ENCODE results near the gene SCAMP5.

The SCAMP5 gene, protein sequence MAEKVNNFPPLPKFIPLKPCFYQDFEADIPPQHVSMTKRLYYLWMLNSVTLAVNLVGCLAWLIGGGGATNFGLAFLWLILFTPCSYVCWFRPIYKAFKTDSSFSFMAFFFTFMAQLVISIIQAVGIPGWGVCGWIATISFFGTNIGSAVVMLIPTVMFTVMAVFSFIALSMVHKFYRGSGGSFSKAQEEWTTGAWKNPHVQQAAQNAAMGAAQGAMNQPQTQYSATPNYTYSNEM

DNA sequence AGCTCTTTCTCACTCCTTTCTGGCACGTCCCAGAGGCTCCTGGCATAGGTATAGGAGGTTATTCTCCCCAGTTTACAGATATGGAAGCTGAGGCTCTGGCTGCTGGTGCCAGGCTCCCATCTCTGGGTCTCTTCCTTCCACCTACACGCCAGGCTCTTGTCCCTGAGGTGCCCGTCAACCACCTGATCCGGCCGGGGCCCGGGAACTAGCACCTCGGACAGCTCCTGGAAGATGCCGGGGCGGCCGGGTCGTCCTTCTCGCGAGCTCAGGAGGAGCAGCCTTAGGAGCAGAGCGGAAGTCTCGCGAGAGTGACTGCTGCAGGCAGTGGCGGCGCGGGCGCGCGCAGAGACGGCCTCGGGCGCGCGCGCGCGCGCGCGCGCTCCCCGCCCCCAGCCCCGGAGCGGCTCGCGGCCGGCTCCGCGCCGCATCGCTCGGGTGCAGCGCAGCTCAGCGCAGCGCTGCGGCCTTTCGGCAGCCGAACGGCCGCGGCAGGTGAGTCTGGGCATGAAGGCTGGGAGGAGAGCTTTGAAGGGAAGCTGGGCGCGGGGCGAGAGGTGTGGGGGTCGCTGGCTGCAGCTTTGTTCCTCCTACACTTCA is at the start of gene SCAMP5:
Gene SCAMP5, plus strand, starts transcription at position 382 of the 597 bp plus-strand sequence. CDS start 16,277 bp downstream, outside the sequence.
- DNase-seq, result peak; percentile 95 to 98 (median 97)

DNA sequence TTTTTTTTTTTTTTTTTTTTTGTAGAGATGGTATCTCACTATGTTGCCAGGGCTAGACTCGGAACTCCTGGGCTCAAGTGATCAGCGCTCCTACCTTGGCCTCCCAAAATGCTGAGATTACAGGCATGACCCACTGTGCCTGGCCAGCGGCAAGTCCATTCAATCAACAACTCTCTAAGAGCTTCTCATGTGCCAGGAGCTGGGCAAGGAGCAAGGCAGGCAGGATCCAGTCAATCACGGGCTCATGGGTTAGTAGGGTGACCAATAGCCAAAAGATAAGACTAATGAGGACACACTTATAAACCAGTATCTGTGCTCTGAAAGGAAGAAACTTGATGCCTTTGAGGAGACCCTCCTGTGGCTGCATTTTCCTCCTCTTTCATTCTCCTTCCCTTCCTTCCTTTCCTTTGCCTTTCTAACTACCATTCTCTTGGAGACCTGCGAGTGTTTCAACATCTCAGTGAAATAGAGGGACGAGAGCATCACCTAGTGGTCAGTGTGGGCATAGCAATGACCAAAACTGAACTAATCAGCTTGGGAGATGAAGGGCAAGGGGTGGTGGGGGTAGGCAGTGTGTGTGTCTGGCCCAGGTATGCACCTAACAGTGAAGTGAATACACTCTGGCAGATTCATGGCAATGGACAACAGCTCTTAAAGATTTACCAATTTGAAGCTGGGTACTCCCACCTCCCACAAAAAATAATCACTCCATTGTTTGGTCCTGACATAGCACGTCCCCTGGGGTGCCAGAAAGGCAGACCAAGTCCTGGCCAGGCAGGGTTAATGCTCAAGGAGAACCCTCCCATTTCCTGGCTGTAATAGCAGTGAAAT is 45.1 kb upstream of the SCAMP5 start:
- peak; percentile 80 to 93 (median 85) for DNase-seq

DNA sequence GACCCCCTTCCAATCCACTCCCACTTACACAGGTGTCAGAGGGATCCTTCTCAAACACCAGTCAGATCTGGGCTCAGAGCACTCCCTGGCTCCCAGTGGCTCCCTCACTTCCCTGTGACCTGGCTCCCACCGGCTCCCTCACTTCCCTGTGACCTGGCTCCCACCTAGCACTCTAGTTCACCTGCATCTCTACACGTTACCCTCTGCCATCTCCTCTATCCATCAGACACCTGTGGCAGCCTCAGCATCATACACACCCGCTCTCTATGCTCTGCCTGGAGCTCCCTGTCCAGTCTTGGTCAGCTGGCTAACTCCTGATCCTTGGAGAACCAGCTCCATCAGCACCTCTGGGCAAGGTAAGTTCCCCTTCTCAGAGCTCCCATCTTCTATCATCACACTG is 44.4 kb upstream of the SCAMP5 start:
- no peak for DNase-seq

DNA sequence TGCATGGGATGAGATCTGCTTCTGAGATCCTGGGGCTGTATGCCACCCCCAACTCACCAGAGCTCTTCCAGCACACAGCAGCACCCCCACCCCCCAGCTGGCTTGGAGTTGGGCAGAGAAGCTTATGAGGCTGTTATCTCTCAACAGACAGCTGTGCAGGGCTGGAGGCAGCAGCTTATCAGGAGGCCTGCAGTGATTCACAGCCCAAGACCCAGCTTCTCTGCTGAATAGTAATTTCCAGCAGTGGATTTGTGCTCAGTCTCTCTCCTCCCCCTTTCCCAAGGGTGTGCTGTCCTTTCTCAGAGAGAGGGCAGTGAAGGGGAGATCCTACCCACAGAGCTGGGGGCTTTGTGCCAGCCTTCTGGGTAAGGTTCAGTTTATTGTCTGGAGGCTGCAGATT is 40.8 kb upstream of the SCAMP5 start:
- peak in 1 of 3 experiments; percentile 12 for DNase-seq

DNA sequence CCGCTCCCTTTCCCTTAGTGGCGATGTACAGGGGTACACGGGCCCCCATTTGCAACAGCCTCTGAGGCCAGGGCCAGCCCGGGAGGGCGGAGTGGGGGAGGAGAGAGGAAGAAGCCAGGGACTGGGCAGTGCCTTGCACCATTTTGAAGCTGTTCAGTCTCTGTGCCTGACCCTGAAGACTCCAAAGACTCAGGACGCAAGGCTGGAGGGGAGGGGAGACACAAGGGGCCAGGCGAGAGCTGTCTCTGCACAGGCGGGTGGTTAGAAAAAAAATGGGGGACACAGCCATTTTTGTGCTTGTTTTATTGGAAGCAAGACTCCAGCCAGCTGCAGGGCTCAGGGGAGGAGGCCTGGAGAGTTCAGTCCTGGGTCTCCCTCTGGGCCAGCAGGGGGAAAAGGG is 40.3 kb upstream of the SCAMP5 start:
- DNase-seq, result no peak

DNA sequence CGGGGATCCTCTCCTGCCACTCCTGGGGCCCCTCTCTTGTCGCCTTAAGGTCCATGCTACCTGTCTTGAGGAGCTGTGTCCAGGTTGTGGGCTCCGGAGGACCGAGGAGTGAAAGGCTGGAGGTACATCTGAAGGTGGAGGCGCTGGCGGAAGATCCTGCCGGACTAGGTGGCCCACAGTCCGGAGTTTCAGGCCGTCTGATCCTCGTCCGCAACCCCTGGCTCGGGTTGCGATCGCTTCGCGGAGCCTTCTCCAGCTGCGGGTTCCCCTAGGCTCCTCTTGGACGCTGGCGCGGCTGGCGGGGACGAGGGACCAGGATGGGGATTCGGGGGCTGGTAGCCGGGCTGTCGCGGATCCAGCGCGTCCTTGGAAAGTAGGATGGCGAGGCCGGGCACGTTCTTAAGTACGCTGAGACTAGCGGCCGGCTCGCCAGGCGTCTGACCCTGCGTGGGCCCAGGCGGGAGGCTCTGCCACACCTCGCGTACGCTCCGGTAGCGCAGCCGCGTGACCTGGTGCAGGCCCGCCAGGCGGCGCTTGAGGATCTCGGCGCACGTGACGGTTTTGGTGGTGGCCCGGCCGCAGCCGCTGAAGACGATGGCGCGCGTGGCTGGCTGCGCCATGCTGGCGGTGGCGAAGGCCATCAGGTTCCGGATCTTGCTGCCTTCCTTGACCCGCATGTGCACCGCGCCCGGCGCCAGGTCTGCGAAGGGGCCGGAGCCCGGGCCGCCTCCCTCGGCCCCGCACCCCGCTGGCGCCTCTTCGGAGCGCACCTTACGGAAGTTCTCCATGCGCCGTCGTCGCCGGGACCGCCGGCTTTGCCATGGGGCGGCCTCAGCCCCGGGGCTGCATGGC is 39.3 kb upstream of the SCAMP5 start:
- DNase-seq, result peak; percentile 86 to 93 (median 90)

DNA sequence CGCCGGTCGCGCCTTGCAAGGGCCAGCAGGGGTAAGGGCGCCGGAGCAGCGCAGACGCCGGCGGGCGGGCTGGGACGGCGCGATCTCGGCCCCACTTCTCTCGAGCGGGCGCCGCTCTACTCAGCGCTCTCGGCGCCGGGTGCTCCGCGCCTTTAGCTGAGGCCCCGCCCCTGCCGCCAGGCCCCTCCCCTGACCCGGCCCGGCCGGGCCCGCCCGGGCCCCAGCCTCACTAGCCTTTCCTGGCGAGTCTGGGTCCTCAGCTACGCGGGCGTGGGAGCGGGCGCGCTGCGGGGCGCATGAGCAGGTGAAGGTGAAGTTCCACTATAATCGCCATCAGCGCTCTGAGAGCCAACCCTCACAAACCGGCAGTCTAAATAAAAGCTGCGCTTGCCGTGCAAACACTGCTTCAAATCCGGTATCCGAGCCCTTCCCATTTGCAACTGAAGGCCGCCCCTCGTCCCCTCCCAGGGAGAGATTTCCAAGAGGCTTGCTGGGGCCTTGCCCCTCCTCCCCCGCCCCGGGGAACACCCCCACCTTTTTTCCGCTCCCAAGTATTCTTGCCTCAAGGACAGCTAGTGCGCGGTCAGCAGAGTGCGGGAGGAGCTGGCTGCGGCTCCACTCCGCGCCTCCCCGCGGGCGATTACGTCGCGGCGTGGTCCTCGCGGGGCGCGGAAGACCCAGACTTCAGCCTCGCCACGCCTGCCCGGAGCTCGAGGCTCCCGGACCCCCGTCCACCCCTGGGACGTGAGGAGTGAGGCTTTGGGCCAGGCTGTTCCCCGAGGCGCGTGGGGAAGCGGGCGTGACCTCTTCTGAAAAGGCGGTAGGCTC is 38.5 kb upstream of the SCAMP5 start, which contains the start of gene RPP25:
Gene RPP25, minus strand, starts transcription at position 125 of the 828 bp plus-strand sequence. CDS start 189 bp downstream, outside the sequence.
- DNase-seq, result peak; percentile 84 to 93 (median 90)

DNA sequence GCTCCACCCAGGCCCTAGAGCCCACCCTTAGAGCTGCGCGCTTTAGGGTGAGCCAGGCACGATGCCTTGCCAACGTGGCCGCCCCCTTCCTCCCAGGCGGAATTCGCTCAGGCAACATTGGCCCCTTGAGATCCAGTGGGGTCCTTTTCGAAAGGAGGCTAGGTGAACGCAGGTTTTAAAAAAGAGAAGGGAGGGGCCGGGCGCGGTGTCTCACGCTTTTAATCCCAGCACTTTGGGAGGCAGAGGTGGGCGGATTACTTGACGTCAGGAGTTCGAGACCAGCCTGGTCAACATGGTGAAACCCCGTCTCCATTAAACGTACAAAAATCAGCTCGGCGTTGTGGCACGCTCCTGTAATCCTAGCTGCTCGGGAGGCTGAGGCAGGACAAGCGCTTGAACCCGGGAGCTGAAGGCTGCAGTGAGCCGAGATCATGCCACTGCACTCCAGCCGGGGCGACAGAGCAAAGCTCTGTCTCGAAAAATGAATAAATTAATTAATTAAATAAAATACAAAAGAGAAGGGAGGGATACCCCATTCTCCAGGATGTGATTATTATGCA is 37.8 kb upstream of the SCAMP5 start:
- DNase-seq, result peak in 1 of 3 experiments; percentile 72

DNA sequence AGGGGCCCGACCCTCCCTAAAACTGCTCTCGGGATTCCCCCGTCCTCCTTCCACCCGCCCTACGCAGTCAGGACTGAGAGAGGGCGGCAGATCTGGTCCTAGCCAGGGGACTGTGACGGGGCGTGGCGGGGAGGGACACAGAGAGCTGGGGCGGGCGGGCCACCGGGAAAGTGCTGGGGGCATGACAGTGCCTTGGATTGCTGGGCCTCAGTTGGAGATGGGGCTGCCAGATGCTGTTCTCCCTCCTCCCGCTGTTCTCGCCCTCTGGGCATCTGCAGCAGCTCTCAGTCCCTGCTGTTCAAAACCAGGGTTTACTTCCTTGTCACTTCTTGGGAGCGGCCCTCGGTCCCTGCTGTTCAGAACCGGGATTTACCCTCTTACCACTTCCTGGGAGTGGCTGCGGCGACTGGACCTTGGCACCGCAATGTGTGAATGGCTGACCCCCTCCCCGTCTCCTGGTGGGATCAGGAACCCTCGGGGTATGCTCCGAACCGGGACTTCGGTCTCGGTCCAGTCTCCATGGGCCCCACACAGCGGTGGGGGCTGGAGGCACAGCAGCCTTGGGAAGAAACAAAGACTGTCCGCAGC is 36.9 kb upstream of the SCAMP5 start:
- DNase-seq, result peak; percentile 40 to 83 (median 70)

DNA sequence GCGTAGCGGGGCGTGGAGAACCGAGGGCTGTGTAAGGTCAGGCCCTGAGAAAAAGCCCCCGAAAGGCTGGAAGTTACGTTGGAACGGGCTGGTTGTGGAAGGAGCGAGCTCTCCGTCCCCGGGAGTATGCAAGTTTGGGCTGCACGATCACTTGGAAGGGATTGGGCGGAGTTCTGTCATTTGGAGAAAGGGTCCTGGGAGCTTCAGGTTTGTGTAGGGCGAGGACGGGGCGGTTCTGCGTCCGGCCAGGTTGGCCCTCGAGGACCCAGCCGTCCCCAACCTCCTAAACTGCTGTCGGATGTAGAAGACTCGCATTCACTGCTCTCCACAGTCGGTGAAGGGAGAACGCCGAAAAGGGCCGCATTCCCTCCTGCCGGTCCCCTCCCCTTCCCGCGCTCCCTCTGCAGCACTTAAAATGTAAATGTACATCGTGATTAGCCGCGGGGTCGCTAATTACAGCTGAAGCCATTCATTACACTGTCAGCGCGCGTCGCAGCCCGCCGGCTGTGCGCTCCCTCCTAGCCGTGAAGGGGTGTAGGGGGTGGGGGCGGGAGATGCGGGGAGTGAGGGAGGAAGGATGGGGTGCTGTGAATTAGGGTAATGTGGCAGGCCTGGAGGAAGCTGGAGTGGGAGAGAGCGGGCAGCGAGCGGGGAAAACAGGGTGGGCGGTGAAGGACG is 36.3 kb upstream of the SCAMP5 start:
- peak in 2 of 3 experiments; percentile 82 to 91 for DNase-seq

DNA sequence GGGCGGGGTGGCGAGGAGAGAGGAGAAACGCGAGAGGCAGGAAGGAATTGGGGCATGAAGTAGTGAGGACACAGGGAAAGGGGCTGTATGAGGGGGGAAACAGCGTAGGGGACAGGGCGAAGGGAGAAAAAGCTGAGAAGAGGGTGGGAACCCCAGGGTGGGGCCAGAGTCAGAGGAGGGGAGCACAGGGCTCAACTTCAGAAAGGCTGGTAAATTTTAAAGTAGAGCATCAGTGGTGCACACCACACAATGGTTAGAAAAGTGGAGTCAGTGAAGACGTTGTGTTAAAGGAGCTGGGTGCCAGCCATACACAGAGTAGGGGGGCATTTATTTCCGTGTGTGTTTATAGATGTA is 35.8 kb upstream of the SCAMP5 start:
- no peak for DNase-seq

DNA sequence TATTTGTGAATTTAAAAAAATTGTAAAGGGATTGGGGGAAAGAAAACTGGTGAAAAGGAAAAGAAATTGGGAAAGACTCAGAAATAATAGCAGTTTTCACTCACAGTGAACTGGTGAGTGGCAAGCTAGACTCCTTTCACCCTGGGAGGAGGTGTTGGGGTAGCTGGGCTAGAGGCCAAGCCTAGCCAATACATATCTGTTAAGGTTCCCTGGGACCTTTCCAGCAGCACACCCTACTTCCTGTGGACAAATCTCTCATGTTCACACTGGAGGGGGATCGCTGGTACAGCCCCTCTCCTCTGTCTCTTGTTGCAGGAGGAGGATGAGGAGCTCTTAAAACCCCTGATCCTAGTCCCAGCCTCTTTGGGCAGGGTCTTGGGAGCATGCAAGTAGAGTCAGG is 35.1 kb upstream of the SCAMP5 start:
- peak in 1 of 3 experiments; percentile 60 for DNase-seq

DNA sequence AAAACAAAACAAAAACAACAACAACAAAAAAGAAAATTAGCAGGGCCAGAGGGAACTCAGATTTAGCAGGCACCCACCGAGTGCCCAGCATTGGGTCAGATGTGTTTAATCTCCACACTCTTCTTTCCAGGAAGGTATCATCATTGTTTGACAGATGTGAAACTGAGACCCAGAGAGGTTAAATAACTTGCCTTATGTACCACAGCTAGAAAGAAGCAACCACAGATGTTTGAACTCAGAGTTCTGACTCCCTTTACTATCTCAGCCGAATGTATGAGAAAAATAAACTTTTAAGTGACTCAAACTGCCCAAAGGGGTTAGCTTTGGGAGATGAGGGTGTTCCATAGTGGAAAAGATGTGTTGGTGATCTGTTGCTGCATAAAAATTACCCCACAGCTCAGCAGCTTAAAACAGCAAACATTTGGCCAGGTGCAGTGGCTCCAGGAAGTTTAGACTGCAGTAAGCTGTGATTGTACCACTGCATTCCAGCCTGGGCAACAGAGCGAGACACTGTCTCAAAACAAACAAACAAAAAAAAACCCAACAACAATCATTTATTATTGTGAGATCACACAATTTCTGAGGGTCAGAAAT is 34.3 kb upstream of the SCAMP5 start:
- DNase-seq, result peak in 1 of 3 experiments; percentile 47

DNA sequence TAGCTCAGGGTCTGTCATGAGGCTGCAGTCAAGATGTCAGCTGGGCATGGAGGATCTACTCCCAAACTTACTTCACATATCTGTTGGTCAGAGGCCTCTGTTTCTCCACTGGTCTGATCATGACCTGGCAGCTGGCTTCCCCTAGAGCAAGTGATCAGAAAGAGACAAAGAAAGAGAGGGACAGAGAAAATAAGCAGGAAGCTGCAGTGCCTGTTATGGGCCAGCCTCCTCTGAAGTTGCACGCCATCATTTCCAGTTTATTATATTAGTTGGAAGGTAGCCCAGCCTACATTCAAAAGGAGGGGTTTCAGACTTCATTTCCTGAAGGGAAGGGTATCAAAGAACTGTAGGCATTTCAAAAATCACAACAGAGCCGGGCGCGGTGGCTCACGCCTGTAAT is 33.7 kb upstream of the SCAMP5 start:
- DNase-seq, result peak in 1 of 3 experiments; percentile 47

DNA sequence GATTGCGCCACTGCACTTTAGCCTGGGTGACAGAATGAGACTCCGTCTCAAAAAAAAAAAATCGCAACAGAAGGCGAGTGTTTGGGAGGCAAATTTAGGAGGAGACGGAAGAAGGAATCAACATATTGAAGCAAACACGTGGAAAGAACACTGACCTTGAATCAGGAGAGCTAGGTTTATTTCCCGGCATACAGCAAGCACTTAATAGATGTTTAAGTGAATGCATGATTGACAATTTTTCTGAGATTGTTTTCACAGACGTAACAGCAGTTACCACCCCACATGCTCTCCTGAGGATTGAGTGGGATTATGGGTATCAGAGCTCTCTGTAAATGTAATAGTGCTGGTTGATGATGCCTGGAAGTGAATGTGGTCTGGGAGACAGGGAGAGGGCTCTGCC is 33.1 kb upstream of the SCAMP5 start:
- DNase-seq, result no peak

DNA sequence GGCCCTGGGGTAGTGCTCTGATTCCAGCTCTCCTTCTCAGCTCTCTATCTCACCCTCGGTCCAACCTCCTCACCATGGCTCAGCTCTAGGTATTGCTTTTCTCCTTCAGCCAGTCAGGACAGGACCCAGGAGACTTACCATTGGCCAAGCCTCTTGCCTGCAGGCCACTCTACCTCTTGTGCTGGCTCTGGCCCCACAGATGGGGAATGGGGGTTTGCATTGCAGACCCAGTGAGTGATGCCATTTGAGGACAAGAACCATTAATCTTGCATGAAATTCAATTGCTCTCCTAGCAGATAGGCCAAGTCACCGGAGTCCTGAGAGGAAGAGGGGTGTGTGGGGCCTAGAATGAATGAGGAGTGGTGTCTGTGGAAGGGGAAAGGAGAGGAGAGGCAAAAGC is 32.7 kb upstream of the SCAMP5 start:
- DNase-seq, result no peak

DNA sequence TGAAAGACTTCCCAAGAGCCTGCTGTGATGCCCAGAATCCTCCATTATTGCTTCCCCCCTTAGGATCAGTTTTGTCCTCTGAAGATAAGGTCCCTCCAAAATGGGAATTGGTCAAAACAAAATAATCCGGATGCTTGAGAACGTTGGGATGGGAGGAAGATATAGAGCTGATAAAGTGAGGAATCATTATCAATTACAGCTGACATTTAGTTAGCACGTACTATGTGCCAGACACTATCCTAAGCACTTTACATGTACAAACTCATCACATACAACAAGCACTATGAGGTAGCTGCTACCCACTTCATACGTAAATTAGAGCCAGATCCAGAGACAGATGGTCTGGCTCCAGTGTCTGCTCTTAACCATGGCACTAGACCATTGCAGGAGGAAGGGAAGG is 32.1 kb upstream of the SCAMP5 start:
- no peak for DNase-seq

DNA sequence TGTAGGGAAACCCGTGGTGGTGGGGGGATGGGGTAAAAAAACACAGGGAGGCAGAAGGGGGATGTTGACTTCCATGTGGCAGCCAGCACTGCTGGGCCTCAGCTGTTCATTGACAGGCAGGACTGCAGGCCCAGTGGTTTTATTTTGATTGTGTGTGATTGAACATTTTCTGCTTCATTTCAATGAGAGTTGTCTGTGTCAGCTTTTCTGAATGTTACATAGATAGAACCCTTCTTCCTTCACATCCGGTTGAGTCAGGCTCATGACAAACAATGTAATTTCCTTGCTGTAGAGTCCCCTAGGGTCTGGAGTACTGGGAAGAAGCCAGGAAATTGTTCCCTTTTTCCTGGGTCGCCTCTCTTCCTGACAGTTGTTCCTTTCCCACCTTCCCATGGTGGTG is 30.6 kb upstream of the SCAMP5 start:
- DNase-seq, result peak in 2 of 3 experiments; percentile 12 to 51

DNA sequence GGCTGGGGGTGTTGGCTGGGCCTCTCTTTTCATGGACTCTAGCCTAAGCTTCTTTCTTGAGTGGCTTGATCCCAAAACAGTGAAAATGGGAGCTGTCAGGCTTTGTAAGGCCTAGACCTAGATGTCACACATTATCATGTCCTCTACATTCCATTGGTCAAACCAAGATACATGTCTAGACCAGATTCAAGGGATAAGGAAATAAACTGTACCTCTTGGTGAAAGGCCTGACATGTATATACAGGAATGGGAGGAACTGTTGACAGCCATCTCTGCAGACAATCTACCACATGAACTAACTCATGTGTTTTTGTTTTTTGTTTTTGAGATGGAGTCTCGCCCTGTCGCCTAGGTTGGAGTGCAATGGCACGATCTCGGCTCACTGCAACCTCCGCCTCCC is 27.7 kb upstream of the SCAMP5 start:
- no peak for DNase-seq

DNA sequence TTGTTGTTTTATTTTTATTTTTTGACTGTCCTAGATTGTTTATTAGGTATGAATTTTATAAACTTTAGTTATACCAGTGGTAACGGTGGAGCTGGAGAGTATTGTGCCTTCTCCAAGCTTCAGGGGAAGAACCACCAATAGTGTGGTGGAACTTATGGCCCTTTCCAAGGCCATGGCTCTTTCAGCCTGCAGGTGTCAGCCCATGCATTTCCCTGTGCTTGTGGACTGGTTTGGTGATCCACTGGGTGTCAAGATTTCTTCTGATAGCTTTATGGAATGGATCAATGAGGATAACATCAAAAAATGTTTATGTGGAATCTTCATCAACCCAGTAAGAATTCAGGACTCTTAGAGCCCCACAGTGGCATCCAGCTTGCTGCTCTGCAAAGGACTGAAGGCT is 19.2 kb upstream of the SCAMP5 start:
- DNase-seq, result no peak
